ENCODE results near the gene TEX14. TPM values are rescaled to one million over a fixed set of nuclear protein-coding genes. Genes with fewer than 3 reads are reported as not detected.
"Not testable (repeated sequence)": the region's sequence is repeated elsewhere in the genome, so short reads cannot be mapped to it uniquely, and the experiment has no call there.

The TEX14 gene
- total and polyA plus RNA-seq, 11 donors, result 0.04 to 0.36 (median 0.10) TPM; not detected in 3

DNA sequence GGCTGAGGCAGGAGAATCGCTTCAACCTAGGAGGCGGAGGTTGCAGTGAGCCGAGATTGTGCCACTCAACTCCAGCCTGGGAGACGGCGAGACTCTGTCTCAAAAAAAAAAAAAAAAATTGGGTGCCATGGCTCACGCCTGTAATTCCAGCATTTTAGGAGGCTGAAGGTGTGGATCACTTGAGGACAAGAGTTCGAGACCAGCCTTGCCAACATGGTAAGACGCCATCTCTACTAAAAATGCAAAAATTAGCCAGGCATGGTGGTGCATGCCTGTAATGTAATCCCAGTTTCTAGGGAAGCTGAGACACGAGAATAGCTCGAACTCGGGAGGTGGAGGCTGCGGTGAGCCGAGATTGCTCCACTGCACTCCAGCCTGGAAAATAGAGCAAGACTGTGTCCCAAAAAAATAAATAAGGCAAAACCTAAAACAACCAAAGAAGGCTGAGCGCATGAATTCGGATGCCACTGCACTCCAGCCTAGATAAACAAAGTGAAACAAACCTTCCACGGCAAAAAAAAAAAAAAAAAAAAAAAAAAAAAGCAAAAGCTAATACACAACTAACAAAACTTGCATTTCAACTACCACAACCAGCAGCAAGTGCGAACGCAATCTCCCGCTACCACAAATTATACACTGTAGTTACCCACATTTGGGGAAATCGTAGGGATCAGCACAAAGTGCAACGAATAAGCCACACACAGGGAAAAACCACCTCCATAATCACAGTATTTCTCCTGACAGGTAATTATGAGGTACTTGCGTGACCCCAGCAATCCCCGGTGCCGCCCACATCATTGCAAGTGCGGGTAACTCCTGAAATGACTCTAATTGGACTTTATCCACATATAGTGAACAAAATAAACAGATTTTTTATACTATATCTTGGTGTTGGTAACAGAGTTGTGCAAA lies 25.6 kb downstream of the TEX14 start:
- intact Hi-C loops (cut with DNase I), result no loop called here
- H3K27me3 ChIP-seq, result no peaks in the 10 kb centered on the region
- no peak for TF ChIP-seq POLR2A (IDR thresholded peaks at IDR 0.05)
- TF ChIP-seq, protein P1, sequence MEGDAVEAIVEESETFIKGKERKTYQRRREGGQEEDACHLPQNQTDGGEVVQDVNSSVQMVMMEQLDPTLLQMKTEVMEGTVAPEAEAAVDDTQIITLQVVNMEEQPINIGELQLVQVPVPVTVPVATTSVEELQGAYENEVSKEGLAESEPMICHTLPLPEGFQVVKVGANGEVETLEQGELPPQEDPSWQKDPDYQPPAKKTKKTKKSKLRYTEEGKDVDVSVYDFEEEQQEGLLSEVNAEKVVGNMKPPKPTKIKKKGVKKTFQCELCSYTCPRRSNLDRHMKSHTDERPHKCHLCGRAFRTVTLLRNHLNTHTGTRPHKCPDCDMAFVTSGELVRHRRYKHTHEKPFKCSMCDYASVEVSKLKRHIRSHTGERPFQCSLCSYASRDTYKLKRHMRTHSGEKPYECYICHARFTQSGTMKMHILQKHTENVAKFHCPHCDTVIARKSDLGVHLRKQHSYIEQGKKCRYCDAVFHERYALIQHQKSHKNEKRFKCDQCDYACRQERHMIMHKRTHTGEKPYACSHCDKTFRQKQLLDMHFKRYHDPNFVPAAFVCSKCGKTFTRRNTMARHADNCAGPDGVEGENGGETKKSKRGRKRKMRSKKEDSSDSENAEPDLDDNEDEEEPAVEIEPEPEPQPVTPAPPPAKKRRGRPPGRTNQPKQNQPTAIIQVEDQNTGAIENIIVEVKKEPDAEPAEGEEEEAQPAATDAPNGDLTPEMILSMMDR (IDR thresholded peaks at IDR 0.05), result no peak
- DNase-seq (no peak), ATAC-seq (no peak)
- H3K4me1 ChIP-seq, result peaks cover 0 to 11% (median 0%) of the 10 kb centered on the region in 12 donors
- H3K36me3 ChIP-seq, result no peaks in the 10 kb centered on the region
- H3K27ac ChIP-seq, result peak overlapping the region in 5 of 12 donors; percentile 12 to 79 (median 56)
- H3K4me3 ChIP-seq, result peak overlapping the region in 7 of 12 donors; percentile 4 to 45 (median 36)
- 88 to 94% (median 92%) methylated on average over 25 of the region's 25 CpGs for WGBS, 4 donors
- H3K9me3 ChIP-seq, result no peaks in the 10 kb centered on the region

DNA sequence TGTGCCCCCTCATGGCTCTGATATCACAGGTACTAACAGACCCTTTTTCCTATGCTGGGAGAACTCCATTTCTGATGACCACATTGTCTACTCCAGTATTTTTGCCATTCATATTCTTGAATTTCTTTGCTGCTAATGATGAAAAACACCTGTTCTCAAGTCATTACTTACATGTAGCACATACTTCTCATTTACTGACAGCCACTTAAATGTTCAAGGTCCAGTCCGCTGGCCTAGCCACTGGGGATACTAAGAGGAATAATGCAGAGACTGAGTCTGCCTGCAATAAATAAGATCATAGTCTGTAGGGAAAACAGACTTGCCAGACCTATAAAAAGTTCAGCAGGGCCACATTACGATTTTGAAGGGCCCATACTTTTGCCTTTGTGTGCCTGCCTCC lies 27.5 kb downstream of the TEX14 start:
- no peak overlapping the region for H3K4me3 ChIP-seq
- intact Hi-C loops (cut with DNase I), result no loop called here
- H3K27me3 ChIP-seq, result no peaks in the 10 kb centered on the region
- no peak for ATAC-seq
- H3K4me1 ChIP-seq, result peaks cover 0 to 11% (median 0%) of the 10 kb centered on the region in 12 donors
- H3K36me3 ChIP-seq, result no peaks in the 10 kb centered on the region
- WGBS, 4 donors, result 84 to 90% (median 88%) methylated on average over 2 of the region's 2 CpGs
- no peak overlapping the region for H3K27ac ChIP-seq
- TF ChIP-seq, protein P1 (IDR thresholded peaks at IDR 0.05), result no peak
- TF ChIP-seq POLR2A (IDR thresholded peaks at IDR 0.05), result no peak
- no peak for DNase-seq
- H3K9me3 ChIP-seq, result no peaks in the 10 kb centered on the region

DNA sequence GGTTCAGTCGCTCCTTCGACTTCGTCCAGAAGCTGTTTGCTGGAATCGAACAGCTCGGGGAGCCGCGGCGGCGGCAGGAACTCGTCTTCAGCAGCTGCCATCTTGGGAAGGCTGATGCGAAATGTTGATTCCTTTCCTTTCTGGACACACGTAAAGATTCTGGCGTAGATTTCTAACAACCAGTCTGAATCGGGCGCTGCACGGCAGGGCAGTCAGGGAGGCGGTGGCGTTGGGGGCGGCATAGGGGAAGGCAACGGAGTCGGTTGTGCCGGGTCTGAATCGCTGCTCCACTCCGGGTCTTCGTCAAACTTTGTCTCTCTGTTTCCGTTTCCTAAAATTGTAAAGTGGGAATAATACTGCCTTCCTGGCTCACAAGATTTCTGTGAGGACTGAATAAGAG lies 30.3 kb downstream of the TEX14 start:
- H3K27ac ChIP-seq, result no peak overlapping the region
- intact Hi-C loops (cut with DNase I), result no loop called here
- TF ChIP-seq, protein P1 (IDR thresholded peaks at IDR 0.05), result no peak
- TF ChIP-seq POLR2A (IDR thresholded peaks at IDR 0.05), result no peak
- peaks cover 0 to 16% (median 0%) of the 10 kb centered on the region in 12 donors for H3K4me1 ChIP-seq
- H3K9me3 ChIP-seq, result peaks cover 0 to 6% (median 0%) of the 10 kb centered on the region in 12 donors
- DNase-seq, result no peak
- ATAC-seq, result no peak
- 90 to 94% (median 93%) methylated on average over 26 of the region's 26 CpGs for WGBS, 4 donors
- H3K36me3 ChIP-seq, result no peaks in the 10 kb centered on the region
- no peak overlapping the region for H3K4me3 ChIP-seq
- no peaks in the 10 kb centered on the region for H3K27me3 ChIP-seq

DNA sequence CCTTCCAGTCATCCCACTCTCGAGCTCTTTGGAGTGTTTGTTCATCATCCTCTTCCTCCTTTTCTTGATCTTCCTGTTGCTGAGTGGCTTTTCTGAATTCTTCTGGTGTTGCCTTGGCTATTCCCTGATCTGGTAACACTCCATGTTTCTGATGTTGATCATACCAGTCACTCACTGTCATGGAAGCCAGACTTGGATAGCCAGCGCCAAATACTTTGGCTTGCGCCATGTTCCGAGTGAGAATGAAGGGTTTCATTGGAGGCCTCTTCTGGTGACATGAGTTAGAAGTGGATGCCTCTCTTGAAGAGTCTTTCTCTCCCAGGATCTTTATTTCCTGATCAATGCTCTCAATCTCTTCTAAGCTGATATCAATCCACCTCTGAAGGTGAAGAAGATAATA lies 31.2 kb downstream of the TEX14 start:
- no peak for DNase-seq
- TF ChIP-seq, protein P1 (IDR thresholded peaks at IDR 0.05), result no peak
- no peak for TF ChIP-seq POLR2A (IDR thresholded peaks at IDR 0.05)
- H3K4me1 ChIP-seq, result peaks cover 0 to 12% (median 0%) of the 10 kb centered on the region in 12 donors
- no peak for ATAC-seq
- no peaks in the 10 kb centered on the region for H3K36me3 ChIP-seq
- H3K27me3 ChIP-seq, result no peaks in the 10 kb centered on the region
- H3K27ac ChIP-seq, result no peak overlapping the region
- intact Hi-C loops (cut with DNase I), result no loop called here
- H3K4me3 ChIP-seq, result no peak overlapping the region
- peaks cover 0 to 6% (median 0%) of the 10 kb centered on the region in 12 donors for H3K9me3 ChIP-seq
- WGBS, 4 donors, result 84 to 93% (median 88%) methylated on average over 4 of the region's 4 CpGs

GRCh38 chr17:58659714-58660084 lies 32.1 kb downstream of the TEX14 start:
- peak in 1 of 4 donors; percentile 9 for ATAC-seq
- Histone ChIP-seq H3K4me3 (peak overlapping the region in 11 of 12 donors; percentile 34 to 74 (median 48)), H3K27ac (peak overlapping the region in 11 of 12 donors; percentile 58 to 90 (median 80)), H3K4me1 (peaks cover 0 to 12% (median 0%) of the 10 kb centered on the region in 12 donors)
- H3K9me3 ChIP-seq, H3K27me3 ChIP-seq, DNase-seq, H3K36me3 ChIP-seq: not testable (repeated sequence)
- WGBS, 4 donors, result 36 to 46% (median 42%) methylated on average over 9 of the region's 9 CpGs
- intact Hi-C loops (cut with DNase I), result loop anchor here in 5 of 10 donors (1.0 to 2.0 kb wide), 5 partner anchors 27 to 141 kb away; partner anchors contain the start of genes RAD51C (in 1 of the 5) and TEX14 (in 1 of the 5)

All from heart left ventricle (tissue), 16 donors.